Activated effector memory CD4-positive, alpha-beta T cell treated with Interleukin-2 at 50 U/mL for 16 hours (primary cell): Measurements from ENCODE around the gene PDGFA.

ENCODE experiments used
- DNase-seq: peaks from one replicate; pipeline ENCODE4 v3.0.0-alpha.2; 2020

PDGFA gene

GRCh38 chr7:515628-516027 lies 4.0 kb downstream of the PDGFA start:
- no peak for DNase-seq

- DNase-seq = no peak
These were observed 4.7 kb downstream of the PDGFA start for GRCh38 chr7:514651-515598.

DNA sequence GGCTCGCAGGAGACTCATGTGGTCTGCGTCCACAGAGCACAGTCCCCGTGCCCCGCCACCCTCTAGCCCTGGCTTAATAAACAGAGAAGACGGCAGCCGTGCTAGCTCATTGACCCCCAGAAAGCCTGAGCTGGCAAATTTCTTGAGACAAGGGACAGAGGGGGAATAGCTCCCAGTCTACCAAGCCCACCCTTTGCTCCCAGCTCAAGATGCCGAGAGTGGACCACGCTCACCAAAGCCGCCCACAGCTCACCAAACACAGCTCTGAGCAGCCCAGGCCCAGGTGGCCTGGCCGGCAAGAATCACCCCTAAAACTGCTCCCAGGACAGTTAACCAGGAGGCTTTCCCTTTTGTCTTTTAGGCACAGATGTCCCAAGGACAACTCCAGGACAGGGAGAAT lies 5.4 kb downstream of the PDGFA start:
- DNase-seq = no peak

GRCh38 chr7:513521-514166 lies 6.0 kb downstream of the PDGFA start:
- no peak for DNase-seq

- DNase-seq = no peak
These were observed 6.9 kb downstream of the PDGFA start for GRCh38 chr7:512541-513311.

DNA sequence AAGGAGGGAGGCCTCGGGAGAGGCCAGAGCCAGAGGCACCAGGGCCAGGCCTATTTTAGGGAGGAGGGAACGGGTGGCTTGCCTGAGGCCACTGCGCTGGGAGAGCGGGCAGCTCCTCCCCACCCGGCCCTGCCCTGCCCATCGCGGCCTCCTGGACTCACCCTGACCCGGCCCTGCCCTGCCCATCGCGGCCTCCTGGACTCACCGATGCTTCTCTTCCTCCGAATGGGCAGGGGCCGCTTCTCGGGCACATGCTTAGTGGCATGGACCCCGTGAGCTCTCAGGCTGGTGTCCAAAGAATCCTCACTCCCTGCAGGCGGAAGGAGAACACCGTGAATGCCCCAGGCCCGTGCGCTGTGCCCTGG lies 7.5 kb downstream of the PDGFA start:
- no peak for DNase-seq

DNA sequence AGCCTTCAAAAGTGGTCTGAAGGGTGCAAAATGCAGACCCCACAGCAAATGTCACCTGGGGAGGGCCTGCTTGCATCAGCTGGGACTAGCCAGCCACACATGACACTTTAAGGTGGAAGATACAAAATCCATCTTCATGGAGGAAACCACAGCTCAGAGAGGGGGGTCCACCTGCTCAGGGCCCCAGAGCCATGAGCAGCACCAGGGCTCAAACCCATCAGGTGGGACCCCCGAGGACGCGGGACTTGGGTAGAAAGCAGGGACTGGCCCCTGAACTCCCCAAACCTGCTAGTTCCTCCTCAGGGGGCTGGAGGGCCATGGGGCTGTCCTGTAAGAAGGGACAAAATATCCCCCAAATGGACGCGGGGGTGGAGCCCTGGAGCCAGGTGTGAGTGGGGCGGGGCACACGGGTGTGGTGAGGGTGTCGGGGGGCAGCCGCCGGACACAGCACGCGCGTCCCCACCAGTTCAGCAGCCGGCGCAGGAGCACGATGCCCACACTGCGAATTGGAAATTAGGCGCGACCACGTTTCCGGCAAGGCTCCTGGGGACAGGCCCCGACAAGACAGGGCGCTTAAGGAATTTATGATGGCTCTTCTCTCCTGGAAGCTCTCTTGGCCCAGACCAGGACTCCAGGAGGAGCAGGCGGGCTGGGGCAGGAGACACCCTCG lies 8.0 kb downstream of the PDGFA start:
- no peak for DNase-seq

GRCh38 chr7:510782-511281 lies 8.8 kb downstream of the PDGFA start:
- no peak for DNase-seq

GRCh38 chr7:510131-510481 lies 9.5 kb downstream of the PDGFA start:
- DNase-seq = no peak

DNA sequence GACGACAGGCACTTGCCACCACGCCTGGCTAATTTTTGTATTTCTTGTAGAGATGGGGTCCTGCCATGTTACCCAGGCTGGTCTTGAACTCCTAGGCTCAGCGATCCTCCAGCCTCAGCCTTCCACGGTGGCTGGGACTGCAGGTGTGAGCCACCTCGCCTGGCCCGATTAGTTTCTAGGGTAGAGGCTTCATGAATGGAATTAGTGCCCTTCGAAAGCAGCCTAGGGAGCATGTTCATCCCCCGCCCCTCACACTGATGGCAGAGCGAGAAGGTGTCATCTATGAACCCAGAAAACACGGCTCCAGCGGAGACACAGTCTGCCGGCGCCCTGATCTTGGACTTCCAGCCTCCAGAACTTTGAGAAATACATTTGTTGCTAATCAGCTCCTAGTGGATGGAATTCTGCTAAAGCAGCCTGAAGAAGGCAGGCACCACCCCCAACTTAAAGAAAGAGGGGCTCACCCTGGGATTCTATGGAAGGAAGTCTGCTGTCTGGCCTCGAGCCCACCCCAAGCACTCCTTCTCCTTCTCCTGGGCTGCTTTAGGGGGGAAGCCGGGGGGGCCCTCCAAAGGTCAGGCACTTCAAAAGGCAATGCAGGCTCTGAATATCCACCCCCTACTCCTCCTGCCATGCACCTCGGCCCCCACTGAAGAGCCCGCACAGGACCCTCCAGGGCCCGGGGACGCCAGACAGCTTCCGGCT lies 10.1 kb downstream of the PDGFA start:
- DNase-seq = no peak

DNA sequence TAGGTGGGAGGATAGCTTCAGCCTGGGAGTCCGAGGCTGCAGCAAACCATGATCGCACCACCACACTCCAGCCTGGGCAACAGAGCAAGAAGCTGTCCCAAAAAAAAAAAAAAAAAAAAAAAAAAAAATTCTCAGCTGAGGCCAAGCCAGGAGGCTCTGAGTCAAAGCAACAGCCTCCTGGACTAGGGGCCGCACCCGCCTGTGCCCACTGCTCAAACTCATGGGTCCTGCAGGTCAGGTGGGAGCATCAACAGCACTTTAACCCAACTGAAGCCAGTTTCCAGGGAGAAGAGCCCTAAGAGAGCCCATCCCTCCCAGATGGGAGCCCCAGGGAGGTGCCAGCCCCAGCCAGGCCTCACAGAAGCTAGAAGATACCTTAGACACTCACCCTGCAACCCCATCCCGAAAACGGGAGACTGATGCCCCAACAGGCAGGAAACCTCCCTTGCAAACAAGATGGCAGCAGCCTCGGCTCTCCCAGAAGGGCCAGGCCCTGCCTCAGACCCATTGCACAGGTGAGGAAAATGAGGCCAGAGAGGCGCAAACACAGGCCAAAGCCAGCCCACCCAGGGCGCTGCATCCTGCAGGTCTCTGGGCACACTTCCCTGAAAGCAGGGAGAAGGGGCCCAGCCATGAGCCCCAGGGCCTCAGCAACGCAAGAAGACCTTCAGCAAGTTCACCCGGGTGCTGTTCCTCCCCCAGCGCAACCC lies 11.0 kb downstream of the PDGFA start:
- DNase-seq = no peak

- DNase-seq = no peak
These were observed 11.9 kb downstream of the PDGFA start for GRCh38 chr7:507623-508300.

- no peak for DNase-seq
These were observed 12.6 kb downstream of the PDGFA start for GRCh38 chr7:506921-507622.

DNA sequence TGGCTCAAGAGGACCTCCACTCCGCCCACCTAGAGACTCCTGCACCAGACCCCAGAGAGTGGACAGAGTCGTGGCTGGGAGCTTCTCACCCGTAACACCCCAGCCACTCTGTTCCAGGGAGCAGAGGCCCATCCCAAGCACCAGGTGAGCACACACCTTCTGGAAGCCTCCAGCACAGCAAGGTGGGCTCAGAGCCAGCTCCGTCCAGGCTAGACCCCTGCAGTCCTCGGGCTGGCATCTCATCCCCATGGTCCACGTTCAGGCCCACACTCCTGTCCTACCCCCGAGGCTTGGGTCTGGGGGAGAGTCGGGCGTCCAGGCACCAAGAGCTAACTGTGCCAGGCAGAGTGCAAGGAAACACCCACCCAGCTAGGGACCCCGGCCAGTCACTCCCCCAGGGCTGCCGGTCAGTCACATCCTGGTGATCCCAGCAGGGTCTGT lies 13.2 kb downstream of the PDGFA start:
- no peak for DNase-seq

DNA sequence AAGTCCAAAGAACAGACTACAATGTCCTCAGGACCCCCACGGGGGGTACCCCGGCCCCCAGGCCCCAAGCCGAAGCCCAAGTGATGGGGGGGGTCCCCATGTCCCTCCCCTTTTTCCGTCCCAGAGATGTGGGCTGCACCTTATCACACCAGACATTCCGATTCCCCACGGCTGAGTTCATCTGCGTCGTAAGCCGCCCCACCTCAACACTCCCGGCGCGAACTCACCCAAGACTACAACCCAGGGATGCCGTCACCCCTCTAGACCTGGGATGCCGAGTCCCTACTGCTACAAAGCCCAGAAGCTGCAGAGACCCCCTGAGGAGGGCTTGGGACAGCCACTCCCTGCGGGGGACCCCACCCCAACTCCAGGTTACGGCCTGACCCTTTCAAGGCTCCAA lies 14.5 kb downstream of the PDGFA start:
- no peak for DNase-seq

DNA sequence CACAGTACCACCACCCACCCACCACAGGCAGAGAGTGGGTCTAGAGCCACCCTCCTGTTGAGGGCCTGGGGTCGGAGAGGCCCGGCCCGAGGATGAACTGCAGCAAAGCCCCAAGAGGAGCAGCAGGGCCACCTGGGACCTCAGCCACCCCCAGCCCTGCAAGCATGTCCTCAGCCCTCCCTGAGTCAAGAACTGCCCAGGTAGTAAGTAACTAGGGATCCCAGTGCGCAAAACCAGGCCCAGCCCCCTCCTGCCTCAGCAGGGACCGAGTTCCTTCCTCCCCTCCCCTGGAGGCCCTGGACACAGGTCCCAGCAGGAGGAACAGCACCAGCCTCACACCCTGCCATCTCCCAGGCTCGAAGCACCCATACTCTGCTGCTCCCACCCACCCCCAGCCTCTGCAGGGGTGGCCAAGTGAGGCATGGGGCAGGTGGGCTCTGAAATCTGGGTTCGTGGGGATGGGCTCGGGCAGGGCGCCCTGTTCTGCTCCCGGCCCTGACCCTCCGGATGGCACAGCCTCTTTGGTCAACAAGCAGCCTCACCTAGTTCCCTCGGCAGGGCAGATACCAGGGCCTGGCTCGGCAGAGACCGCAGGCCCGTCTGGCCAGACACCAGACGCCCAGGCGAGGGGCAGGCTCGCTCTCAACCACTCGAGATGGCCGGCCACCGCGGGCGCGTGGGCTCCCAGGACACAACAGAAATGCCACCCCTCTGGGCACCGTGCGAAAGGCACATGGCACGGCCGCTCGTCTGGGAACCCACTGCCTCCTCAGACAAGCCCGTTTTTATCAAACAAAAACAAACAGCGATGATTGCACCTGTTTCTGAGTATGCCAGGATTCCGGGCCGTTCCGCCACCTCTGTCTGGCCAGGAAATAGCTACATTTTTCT lies 15.2 kb downstream of the PDGFA start:
- DNase-seq = no peak

- no peak for DNase-seq
These were observed 16.0 kb downstream of the PDGFA start for GRCh38 chr7:503575-504111.

GRCh38 chr7:502296-502695 lies 17.4 kb downstream of the PDGFA start:
- no peak for DNase-seq

- no peak for DNase-seq
These were observed 18.1 kb downstream of the PDGFA start for GRCh38 chr7:501526-501925.
